Measurements from ENCODE around the gene IDUA. TPM values are rescaled to one million over a fixed set of nuclear protein-coding genes. Genes with fewer than 3 reads are reported as not detected.

IDUA gene
- total and polyA plus RNA-seq, 4 donors, result 7.5 to 66.5 (median 21.6) TPM

DNA sequence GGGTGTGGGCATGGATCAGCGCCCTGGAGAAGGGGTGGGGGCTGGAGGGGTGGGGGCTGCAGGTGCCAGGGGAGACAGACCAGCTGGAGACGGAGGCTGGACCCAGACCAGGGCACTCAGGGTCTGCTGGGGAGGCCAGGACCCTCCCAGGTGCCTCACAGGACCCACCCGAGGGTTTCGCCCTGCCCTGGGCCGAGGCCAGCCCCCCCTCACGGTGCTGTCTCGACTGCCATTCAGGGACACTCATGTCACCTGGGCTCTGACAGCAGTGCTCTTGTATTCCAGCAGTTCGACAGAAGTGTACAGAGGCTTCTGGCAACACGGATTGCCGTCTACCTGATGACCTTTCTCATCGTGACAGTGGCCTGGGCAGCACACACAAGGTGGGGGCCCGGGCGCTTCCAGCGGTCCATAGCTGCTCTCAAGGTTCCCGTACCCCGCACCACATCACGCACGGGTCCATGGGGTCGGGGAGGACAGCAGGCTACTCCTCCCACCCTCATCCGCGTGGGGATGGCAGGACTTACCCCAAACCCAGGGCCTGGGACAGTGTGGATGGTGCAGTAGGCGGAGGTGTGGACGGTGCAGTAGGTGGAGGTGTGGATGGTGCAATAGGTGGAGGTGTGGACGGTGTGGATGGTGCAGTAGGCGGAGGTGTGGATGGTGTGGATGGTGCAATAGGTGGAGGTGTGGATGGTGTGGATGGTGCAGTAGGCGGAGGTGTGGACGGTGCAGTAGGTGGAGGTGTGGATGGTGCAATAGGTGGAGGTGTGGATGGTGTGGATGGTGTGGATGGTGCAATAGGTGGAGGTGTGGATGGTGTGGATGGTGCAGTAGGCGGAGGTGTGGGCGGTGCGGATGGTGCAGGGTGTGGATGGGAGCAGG is 36.5 kb upstream of the IDUA start:
- DNase-seq (no peak), ATAC-seq (ENCODE audit: insufficient read depth, low FRiP score) (no peak)
- Histone ChIP-seq H3K36me3 (ENCODE audit: control insufficient read depth in 4 of 4, insufficient read depth in 4 of 4, low read length in 4 of 4) (peaks cover 0 to 21% (median 4%) of the 10 kb centered on the region in 4 donors), H3K9me3 (ENCODE audit: control insufficient read depth in 4 of 4, insufficient read depth in 3 of 4, low read length in 3 of 4) (no peaks in the 10 kb centered on the region), H3K27ac (ENCODE audit: low read depth in 1 of 2, low read length in 1 of 2) (no peak overlapping the region), H3K27me3 (ENCODE audit: control insufficient read depth in 3 of 3, insufficient read depth in 3 of 3, low read length in 2 of 3) (no peaks in the 10 kb centered on the region), H3K4me1 (ENCODE audit: control insufficient read depth in 5 of 5, insufficient read depth in 5 of 5, low read length in 5 of 5) (peaks cover 0 to 9% (median 0%) of the 10 kb centered on the region in 5 donors), H3K4me3 (no peak overlapping the region), H3K9ac (ENCODE audit: insufficient read depth in 1 of 2, low read length in 2 of 2) (no peak overlapping the region)
- no peak for TF ChIP-seq CTCF (IDR thresholded peaks at IDR 0.05; ENCODE audit: control extremely low read depth, extremely low read depth)
- WGBS, 2 donors, result 91 to 94% methylated on average over 30 of the region's 30 CpGs

DNA sequence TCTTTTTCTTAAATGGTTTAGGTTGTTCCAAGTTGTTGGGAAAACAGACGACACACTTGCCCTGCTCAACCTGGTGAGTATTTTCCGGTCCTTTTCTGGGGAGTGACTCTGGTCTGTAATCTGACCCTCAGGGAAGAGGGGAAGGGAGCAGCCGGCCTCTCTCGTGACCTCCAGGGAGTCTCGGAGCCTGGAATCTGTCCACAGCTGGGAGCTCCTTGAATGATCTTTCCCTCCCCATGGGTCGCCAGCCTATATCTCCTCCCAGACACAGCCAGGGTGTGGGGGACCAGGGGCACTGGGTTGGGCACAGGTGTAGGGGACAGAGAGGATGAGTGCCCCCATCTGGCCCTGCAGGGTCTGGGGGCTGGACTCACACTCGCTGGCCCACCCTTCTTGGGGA is 35.7 kb upstream of the IDUA start:
- no peaks in the 10 kb centered on the region for H3K27me3 ChIP-seq (ENCODE audit: control insufficient read depth in 3 of 3, insufficient read depth in 3 of 3, low read length in 2 of 3)
- H3K27ac ChIP-seq (ENCODE audit: low read depth in 1 of 2, low read length in 1 of 2), result no peak overlapping the region
- no peak overlapping the region for H3K4me3 ChIP-seq
- peaks cover 0 to 27% (median 4%) of the 10 kb centered on the region in 4 donors for H3K36me3 ChIP-seq (ENCODE audit: control insufficient read depth in 4 of 4, insufficient read depth in 4 of 4, low read length in 4 of 4)
- H3K4me1 ChIP-seq (ENCODE audit: control insufficient read depth in 5 of 5, insufficient read depth in 5 of 5, low read length in 5 of 5), result peaks cover 0 to 5% (median 0%) of the 10 kb centered on the region in 5 donors
- ATAC-seq (ENCODE audit: insufficient read depth, low FRiP score) (no peak), DNase-seq (no peak)
- WGBS, 2 donors, result 85 to 93% methylated on average over 7 of the region's 7 CpGs
- H3K9ac ChIP-seq (ENCODE audit: insufficient read depth in 1 of 2, low read length in 2 of 2), result no peak overlapping the region
- no peak for TF ChIP-seq CTCF (IDR thresholded peaks at IDR 0.05; ENCODE audit: control extremely low read depth, extremely low read depth)
- H3K9me3 ChIP-seq (ENCODE audit: control insufficient read depth in 4 of 4, insufficient read depth in 3 of 4, low read length in 3 of 4), result no peaks in the 10 kb centered on the region

DNA sequence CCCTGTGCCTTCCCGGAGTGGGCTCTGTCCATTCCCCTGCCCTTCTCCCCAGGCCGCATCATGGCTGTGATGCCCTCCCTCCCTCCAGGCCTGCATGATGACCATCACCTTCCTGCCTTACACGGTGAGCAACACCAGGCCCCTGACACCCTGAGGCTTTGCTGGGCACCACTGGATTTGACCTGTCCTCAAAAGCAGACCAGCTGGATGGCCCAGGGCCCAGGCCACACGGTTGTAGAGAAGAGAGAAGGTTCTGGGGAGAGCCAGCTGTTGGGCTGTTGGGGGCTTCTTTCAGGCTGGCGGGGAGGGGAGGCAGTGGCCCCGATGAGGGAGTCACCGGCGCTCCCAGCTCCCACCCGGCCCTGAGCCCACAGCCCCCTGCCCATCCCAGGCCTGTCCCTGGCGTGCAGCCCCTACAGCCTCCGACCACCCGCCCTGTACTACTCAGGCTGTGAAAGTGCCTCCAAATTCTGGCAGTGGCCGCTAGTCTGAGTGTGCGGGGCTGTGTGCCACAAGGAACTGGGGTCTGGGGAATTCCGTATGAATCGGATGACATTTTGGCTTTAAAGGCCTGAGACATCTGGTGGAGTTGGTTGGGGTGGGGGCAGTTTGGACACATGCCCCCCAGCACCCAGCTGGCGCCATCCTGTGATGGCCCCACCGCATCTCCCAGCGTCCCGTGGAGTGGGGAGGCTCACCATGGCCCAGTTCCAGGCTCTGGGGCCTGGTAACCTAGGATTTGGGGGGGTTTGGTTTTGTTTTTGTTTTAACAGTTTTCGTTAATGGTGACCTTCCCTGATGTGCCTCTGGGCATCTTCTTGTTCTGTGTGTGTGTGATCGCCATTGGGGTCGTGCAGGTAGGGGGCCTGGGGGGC is 35.0 kb upstream of the IDUA start:
- Histone ChIP-seq H3K27me3 (ENCODE audit: control insufficient read depth in 3 of 3, insufficient read depth in 3 of 3, low read length in 2 of 3) (no peaks in the 10 kb centered on the region), H3K9ac (ENCODE audit: insufficient read depth in 1 of 2, low read length in 2 of 2) (no peak overlapping the region), H3K36me3 (ENCODE audit: control insufficient read depth in 4 of 4, insufficient read depth in 4 of 4, low read length in 4 of 4) (peaks cover 0 to 27% (median 4%) of the 10 kb centered on the region in 4 donors), H3K4me3 (no peak overlapping the region), H3K9me3 (ENCODE audit: control insufficient read depth in 4 of 4, insufficient read depth in 3 of 4, low read length in 3 of 4) (no peaks in the 10 kb centered on the region), H3K4me1 (ENCODE audit: control insufficient read depth in 5 of 5, insufficient read depth in 5 of 5, low read length in 5 of 5) (no peaks in the 10 kb centered on the region), H3K27ac (ENCODE audit: low read depth in 1 of 2, low read length in 1 of 2) (no peak overlapping the region)
- 90 to 97% methylated on average over 23 of the region's 23 CpGs for WGBS, 2 donors
- DNase-seq (no peak), ATAC-seq (ENCODE audit: insufficient read depth, low FRiP score) (no peak)
- TF ChIP-seq CTCF (IDR thresholded peaks at IDR 0.05; ENCODE audit: control extremely low read depth, extremely low read depth), result no peak

All from lung (tissue), 12 donors.